Muscle layer of duodenum (tissue), 2 donors: ENCODE results near the gene MYO16.

Source experiments
- H3K27ac ChIP-seq: one replicate; pipeline ENCODE4 v1.7.0; 2013; ENCODE audit warnings: mild to moderate bottlenecking, low read length
- H3K27me3 ChIP-seq: one replicate; pipeline ENCODE4 v1.7.0; 2013; ENCODE audit warnings: low read depth, mild to moderate bottlenecking, control low read depth, low read length
- H3K36me3 ChIP-seq, 2 donors: one replicate each; pipeline ENCODE4 v1.7.0; 2013; ENCODE audit warnings: low read length in 2 of 2, control low read depth in 1 of 2, mild to moderate bottlenecking in 1 of 2; ENCODE audit not compliant: insufficient read depth in 2 of 2, control insufficient read depth in 1 of 2
- H3K4me1 ChIP-seq, 2 donors: one replicate each; pipeline ENCODE4 v1.7.0; 2013; ENCODE audit warnings: low read length in 2 of 2, mild to moderate bottlenecking in 2 of 2, control low read depth in 1 of 2, moderate library complexity in 1 of 2; ENCODE audit not compliant: insufficient read depth in 2 of 2, control insufficient read depth in 1 of 2
- H3K4me3 ChIP-seq, 2 donors: one replicate each; pipeline ENCODE4 v1.7.0; 2013; ENCODE audit warnings: low read length in 2 of 2, low read depth in 1 of 2, mild to moderate bottlenecking in 1 of 2
- H3K9me3 ChIP-seq, 2 donors: one replicate each; pipeline ENCODE4 v1.7.0; 2013; ENCODE audit warnings: low read length in 2 of 2, control low read depth in 1 of 2, mild to moderate bottlenecking in 1 of 2; ENCODE audit not compliant: control insufficient read depth in 1 of 2
- donor health status: healthy.

Gene MYO16

GRCh38 chr13:108621462-108621861, 7.9 kb upstream of the MYO16 start:
- peaks cover 0 to 3% of the 10 kb centered on the region in 2 donors for H3K9me3 ChIP-seq
- no peaks in the 10 kb centered on the region for H3K36me3 ChIP-seq
- no peak overlapping the region for H3K27ac ChIP-seq
- no peak overlapping the region for H3K4me3 ChIP-seq
- H3K4me1 ChIP-seq: no peaks in the 10 kb centered on the region
- no peaks in the 10 kb centered on the region for H3K27me3 ChIP-seq

DNA sequence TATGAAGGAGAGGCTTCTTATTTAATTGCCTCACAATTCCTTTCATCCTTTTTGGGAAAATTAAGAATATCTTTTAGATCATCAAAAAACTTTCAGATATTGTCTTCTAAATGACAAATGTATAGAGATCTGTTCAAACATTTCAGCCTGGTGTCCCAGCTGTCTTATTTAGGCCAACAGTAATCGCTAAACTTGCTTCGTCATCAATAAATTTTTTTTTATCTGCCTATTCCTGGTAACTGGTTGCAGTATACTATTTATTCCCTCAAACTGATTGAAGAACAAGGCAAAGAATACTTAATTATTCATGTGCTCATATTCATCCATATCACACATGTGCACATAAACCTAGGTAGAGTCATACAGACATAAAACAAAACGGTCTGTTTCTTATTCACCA, 5.3 kb upstream of the MYO16 start:
- no peaks in the 10 kb centered on the region for H3K4me1 ChIP-seq
- peaks cover 0 to 3% of the 10 kb centered on the region in 2 donors for H3K9me3 ChIP-seq
- H3K27ac ChIP-seq: no peak overlapping the region

DNA sequence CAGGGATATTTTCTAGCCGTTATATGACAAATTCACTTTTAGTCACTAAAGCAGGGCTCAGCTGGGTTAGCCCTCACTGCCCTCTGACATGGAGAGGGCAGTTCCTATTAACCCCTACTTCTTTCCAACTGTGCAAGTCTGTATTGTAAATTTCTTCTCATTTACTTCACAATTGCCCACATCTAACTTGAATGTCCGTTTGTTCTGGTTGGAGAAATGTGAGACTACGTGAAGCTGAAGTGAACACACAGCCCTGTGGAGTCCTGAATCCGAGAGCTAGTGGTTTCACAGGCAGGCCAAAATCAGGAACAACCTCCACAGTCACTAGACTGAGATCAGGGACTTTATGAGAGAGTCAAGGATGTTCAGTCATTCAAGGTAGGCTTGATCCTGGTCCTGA, 4.4 kb upstream of the MYO16 start:
- Histone ChIP-seq H3K36me3 (no peaks in the 10 kb centered on the region), H3K4me1 (no peaks in the 10 kb centered on the region), H3K27ac (no peak overlapping the region), H3K27me3 (no peaks in the 10 kb centered on the region), H3K9me3 (peaks cover 0 to 3% of the 10 kb centered on the region in 2 donors), H3K4me3 (no peak overlapping the region)

More for the DNA sequence above, 5.3 kb upstream of the MYO16 start:
- Histone ChIP-seq H3K27me3 (no peaks in the 10 kb centered on the region), H3K36me3 (no peaks in the 10 kb centered on the region), H3K4me3 (no peak overlapping the region)

- Histone ChIP-seq H3K4me1 (no peaks in the 10 kb centered on the region), H3K9me3 (peaks cover 0 to 2% of the 10 kb centered on the region in 2 donors), H3K27ac (no peak overlapping the region), H3K27me3 (no peaks in the 10 kb centered on the region), H3K36me3 (no peaks in the 10 kb centered on the region), H3K4me3 (no peak overlapping the region)
These were observed 577 bp downstream of the MYO16 start for GRCh38 chr13:108629988-108630387.

- Histone ChIP-seq H3K27me3 (no peaks in the 10 kb centered on the region), H3K27ac (no peak overlapping the region), H3K36me3 (no peaks in the 10 kb centered on the region), H3K4me1 (no peaks in the 10 kb centered on the region), H3K9me3 (no peaks in the 10 kb centered on the region), H3K4me3 (no peak overlapping the region)
These were observed 3.3 kb downstream of the MYO16 start for GRCh38 chr13:108632649-108633167.

- H3K27ac ChIP-seq: no peak overlapping the region
- no peak overlapping the region for H3K4me3 ChIP-seq
These were observed 9.5 kb downstream of the MYO16 start for GRCh38 chr13:108638901-108639300.

GRCh38 chr13:108643646-108644353, 14.4 kb downstream of the MYO16 start:
- Histone ChIP-seq H3K4me3 (no peak overlapping the region), H3K27me3 (no peaks in the 10 kb centered on the region)

More at GRCh38 chr13:108638901-108639300, 9.5 kb downstream of the MYO16 start:
- Histone ChIP-seq H3K9me3 (no peaks in the 10 kb centered on the region), H3K36me3 (no peaks in the 10 kb centered on the region), H3K27me3 (no peaks in the 10 kb centered on the region), H3K4me1 (no peaks in the 10 kb centered on the region)

GRCh38 chr13:108645376-108645775, 16.0 kb downstream of the MYO16 start:
- no peaks in the 10 kb centered on the region for H3K4me1 ChIP-seq
- no peak overlapping the region for H3K27ac ChIP-seq
- H3K9me3 ChIP-seq: peaks cover 7 to 11% of the 10 kb centered on the region in 2 donors
- H3K27me3 ChIP-seq: no peaks in the 10 kb centered on the region
- no peaks in the 10 kb centered on the region for H3K36me3 ChIP-seq
- H3K4me3 ChIP-seq: no peak overlapping the region

More at GRCh38 chr13:108643646-108644353, 14.4 kb downstream of the MYO16 start:
- Histone ChIP-seq H3K4me1 (no peaks in the 10 kb centered on the region), H3K27ac (no peak overlapping the region), H3K36me3 (no peaks in the 10 kb centered on the region), H3K9me3 (peaks cover 7 to 11% of the 10 kb centered on the region in 2 donors)

DNA sequence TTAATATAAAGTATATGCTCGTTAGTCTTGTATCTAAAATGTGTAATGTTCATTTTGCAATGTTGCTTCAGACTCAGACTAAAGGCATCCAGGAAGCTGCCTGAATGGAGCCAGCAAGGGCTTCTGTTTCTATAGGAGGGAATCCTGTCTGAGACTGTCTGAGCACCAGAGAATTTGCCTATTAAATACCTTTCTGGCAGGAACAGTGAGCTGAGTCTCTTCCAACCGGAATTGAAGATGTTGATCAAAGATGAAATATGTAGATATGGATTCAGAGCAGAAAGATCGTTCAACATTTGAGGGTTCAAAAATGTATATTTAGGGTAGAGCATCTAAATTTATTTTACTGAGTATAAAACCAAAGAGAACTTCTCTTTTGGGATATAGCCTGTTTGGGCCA, 20.9 kb downstream of the MYO16 start:
- H3K27ac ChIP-seq: no peak overlapping the region
- H3K4me3 ChIP-seq: no peak overlapping the region
- H3K4me1 ChIP-seq: no peaks in the 10 kb centered on the region
- no peaks in the 10 kb centered on the region for H3K36me3 ChIP-seq
- no peaks in the 10 kb centered on the region for H3K27me3 ChIP-seq
- H3K9me3 ChIP-seq: peaks cover 6 to 8% of the 10 kb centered on the region in 2 donors

DNA sequence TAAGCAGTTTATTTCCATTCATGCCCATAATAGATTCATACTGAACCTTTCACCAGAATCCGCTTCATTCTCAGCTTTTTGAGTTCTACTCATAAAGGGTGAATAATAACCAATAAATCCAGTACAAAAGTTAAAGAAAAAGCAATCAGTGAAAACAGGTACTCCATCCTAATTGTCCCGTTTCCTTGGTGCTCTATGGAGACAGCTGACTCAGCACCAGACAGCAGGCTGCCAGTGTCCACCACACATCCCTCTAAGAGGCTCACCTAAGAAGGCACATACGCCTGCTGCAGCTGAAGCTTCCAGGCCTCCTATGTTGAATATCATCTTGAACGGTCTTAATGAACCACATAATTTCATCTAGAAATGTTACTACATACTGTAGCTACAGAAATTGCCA, 27.3 kb downstream of the MYO16 start:
- Histone ChIP-seq H3K27me3 (no peaks in the 10 kb centered on the region), H3K4me3 (no peak overlapping the region), H3K36me3 (no peaks in the 10 kb centered on the region), H3K4me1 (no peaks in the 10 kb centered on the region), H3K9me3 (peaks cover 0 to 2% of the 10 kb centered on the region in 2 donors), H3K27ac (no peak overlapping the region)

- peaks cover 0 to 6% of the 10 kb centered on the region in 2 donors for H3K9me3 ChIP-seq
These were observed 28.1 kb downstream of the MYO16 start for GRCh38 chr13:108657519-108657918.

DNA sequence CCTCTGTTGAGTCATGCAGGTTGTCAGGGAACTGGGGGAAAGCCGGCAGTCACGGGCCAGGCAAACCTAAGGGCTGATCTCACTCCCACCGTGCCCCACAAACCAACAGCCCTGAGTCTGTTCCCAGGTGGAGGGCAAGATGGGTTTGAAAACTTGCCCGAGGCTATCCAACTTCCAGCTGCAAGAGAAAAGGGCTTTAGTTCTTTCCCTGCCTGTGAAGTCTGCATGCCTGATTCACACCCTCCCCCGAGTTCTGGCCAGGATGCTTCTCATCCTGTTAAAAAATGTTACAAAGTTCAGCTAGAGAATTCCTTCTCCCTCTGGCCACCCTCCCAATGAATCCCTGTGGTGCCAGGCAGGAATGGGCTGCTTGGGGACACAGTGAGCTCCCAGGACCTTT, 33.1 kb downstream of the MYO16 start:
- no peaks in the 10 kb centered on the region for H3K4me1 ChIP-seq
- no peak overlapping the region for H3K27ac ChIP-seq

More at GRCh38 chr13:108657519-108657918, 28.1 kb downstream of the MYO16 start:
- Histone ChIP-seq H3K4me3 (no peak overlapping the region), H3K27me3 (no peaks in the 10 kb centered on the region), H3K27ac (no peak overlapping the region), H3K4me1 (no peaks in the 10 kb centered on the region), H3K36me3 (no peaks in the 10 kb centered on the region)

More for the DNA sequence above, 33.1 kb downstream of the MYO16 start:
- H3K4me3 ChIP-seq: no peak overlapping the region
- no peaks in the 10 kb centered on the region for H3K36me3 ChIP-seq
- peaks cover 0 to 4% of the 10 kb centered on the region in 2 donors for H3K9me3 ChIP-seq
- H3K27me3 ChIP-seq: no peaks in the 10 kb centered on the region
